ENCODE measurements around the gene BICD2.

DNA sequence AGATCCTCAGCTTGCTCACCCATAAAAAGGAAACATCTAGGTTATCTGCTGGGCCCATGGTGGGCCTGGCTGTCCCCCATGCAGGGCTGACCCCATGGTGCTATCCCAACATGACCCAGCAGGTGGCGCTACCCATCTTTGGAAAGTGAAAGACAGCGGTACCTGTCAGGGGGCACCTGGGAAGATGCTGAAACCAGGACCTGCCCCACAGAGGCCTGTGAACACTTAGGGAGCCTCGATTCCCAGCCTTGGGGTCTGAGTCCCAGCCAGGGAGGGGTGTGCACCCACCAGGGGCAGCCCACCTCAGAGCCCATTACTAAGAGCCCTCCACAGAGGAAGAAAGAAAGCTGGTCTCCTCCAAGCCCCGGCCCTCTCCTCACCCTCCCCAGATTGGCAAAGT, 48.1 kb downstream of the BICD2 start:
- TF ChIP-seq, protein P1, sequence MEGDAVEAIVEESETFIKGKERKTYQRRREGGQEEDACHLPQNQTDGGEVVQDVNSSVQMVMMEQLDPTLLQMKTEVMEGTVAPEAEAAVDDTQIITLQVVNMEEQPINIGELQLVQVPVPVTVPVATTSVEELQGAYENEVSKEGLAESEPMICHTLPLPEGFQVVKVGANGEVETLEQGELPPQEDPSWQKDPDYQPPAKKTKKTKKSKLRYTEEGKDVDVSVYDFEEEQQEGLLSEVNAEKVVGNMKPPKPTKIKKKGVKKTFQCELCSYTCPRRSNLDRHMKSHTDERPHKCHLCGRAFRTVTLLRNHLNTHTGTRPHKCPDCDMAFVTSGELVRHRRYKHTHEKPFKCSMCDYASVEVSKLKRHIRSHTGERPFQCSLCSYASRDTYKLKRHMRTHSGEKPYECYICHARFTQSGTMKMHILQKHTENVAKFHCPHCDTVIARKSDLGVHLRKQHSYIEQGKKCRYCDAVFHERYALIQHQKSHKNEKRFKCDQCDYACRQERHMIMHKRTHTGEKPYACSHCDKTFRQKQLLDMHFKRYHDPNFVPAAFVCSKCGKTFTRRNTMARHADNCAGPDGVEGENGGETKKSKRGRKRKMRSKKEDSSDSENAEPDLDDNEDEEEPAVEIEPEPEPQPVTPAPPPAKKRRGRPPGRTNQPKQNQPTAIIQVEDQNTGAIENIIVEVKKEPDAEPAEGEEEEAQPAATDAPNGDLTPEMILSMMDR (IDR thresholded peaks at IDR 0.05; ENCODE audit: insufficient read depth, low read length, poor library complexity, severe bottlenecking): peak; percentile 84
- TF ChIP-seq EZH2phosphoT487 (conservative IDR thresholded peaks at IDR 0.05; ENCODE audit: low read length): no peak
